Thyroid gland (tissue), 4 donors: ENCODE data around the gene KCNA10. TPM values are rescaled to one million over a fixed set of nuclear protein-coding genes. Genes with fewer than 3 reads are reported as not detected.

Source experiments
- DNase-seq, 2 donors: peaks; one replicate each; pipeline ENCODE4 v3.0.0-alpha.2; 2019
- H3K27ac ChIP-seq, 3 donors: fragments of 200-600 bp; sonication (generic); 1 replicate in 2 of 3; 2 replicates in 1 of 3; pipeline ENCODE4 v1.5.1; 2016 to 2019; ENCODE audit warnings: mild to moderate bottlenecking in 1 of 3, moderate library complexity in 1 of 3
- H3K27me3 ChIP-seq: fragments of 200-600 bp; sonication (generic); one replicate; pipeline ENCODE4 v1.5.1; 2019
- H3K36me3 ChIP-seq, 2 donors: fragments of 200-600 bp; sonication (generic); one replicate each; pipeline ENCODE4 v1.5.1; 2016 to 2019
- H3K4me1 ChIP-seq, 2 donors: fragments of 200-600 bp; sonication (generic); one replicate each; pipeline ENCODE4 v1.5.1; 2017 to 2019
- H3K4me3 ChIP-seq, 3 donors: fragments of 200-600 bp; sonication (generic); replicated peaks in 1 of 3; 1 replicate in 2 of 3; 2 replicates in 1 of 3; pipeline ENCODE4 v1.5.1; 2016; ENCODE audit warnings: mild to moderate bottlenecking in 1 of 3
- H3K9me3 ChIP-seq: fragments of 200-600 bp; sonication (generic); one replicate; pipeline ENCODE4 v1.5.1; 2017
- CTCF ChIP-seq, 6 experiments: fragments of 200-600 bp in 3 of 6; fragments of 450-650 bp in 3 of 6; sonication (generic) in 3 of 6; IDR thresholded peaks; one replicate each; pipeline ENCODE4 v1.5.1; 2016 to 2019; ENCODE audit warnings: antibody characterized with exemption in 6 of 6, mild to moderate bottlenecking in 2 of 6, inconsistent platforms in 1 of 6, moderate library complexity in 1 of 6
- POLR2A ChIP-seq, 2 donors: fragments of 450-650 bp; IDR thresholded peaks; one replicate each; pipeline ENCODE4 v1.6.1; 2017; ENCODE audit warnings: antibody characterized with exemption in 2 of 2, mild to moderate bottlenecking in 2 of 2, moderate library complexity in 1 of 2
- WGBS, 2 donors: methylation state at CpG; one replicate each; pipeline ENCODE4 v1.1.5; 2017; 5-methylcytosine and 5-hydroxymethylcytosine counted together
- intact Hi-C: fragments of 100-400 bp; cut with DNase I; formaldehyde crosslinking; loops from one replicate; pipeline ENCODE4 v1.15.1; 2023
- total RNA-seq, 4 donors: library from RNA; depleted of rRNA; stranded (reverse); fragments of >200 nt; gene quantifications; one replicate each; pipeline ENCODE4 v1.2.3, GENCODE V29; 2016

KCNA10 gene
- total RNA-seq, 4 donors from 2014 or later, result not detected

- intact Hi-C loops, result no loop called here
- TF ChIP-seq POLR2A (IDR thresholded peaks at IDR 0.05) (no peak), CTCF (IDR thresholded peaks at IDR 0.05) (no peak)
- Histone ChIP-seq H3K4me3 (no peak overlapping the region), H3K27me3 (no peaks in the 10 kb centered on the region), H3K4me1 (no peaks in the 10 kb centered on the region), H3K9me3 (no peaks in the 10 kb centered on the region), H3K36me3 (no peaks in the 10 kb centered on the region), H3K27ac (no peak overlapping the region)
- 83 to 89% methylated on average over 4 to 10 of the region's 12 CpGs for WGBS, 2 donors
- DNase-seq, result no peak
Measured at GRCh38 chr1:110488161-110488560, 30.8 kb downstream of the KCNA10 start.

- whole genome bisulfite sequencing, 2 donors, result 61 to 63% methylated on average over 6 to 8 of the region's 8 CpGs
- no peaks in the 10 kb centered on the region for H3K27me3 ChIP-seq
- no peaks in the 10 kb centered on the region for H3K36me3 ChIP-seq
- H3K4me3 ChIP-seq, result no peak overlapping the region
- intact Hi-C loops, result no loop called here
- no peak for DNase-seq
- H3K4me1 ChIP-seq, result no peaks in the 10 kb centered on the region
- no peak overlapping the region for H3K27ac ChIP-seq
- TF ChIP-seq POLR2A (IDR thresholded peaks at IDR 0.05) (no peak), CTCF (IDR thresholded peaks at IDR 0.05) (no peak)
- H3K9me3 ChIP-seq, result no peaks in the 10 kb centered on the region
Measured at GRCh38 chr1:110487726-110488125, 31.2 kb downstream of the KCNA10 start.

DNA sequence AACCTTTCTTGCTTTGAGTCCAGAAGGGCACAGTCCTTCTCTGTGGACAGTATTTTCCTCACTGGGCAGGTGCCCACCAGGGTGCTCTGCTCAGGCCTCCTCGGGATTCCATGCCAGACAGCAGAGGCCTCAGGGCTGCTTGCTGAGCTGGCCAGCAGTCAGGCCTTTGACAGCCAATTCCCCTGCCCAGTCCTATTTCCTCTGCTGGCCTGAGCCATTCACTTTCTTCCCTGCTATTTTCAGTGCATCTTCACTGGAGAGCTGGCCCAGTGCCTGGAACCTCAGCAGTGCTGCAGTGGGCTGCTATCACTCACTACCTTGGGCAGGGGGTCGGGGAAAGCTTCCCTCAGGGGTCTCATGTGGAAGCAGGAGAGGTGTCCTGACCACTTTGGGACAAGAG, 33.2 kb downstream of the KCNA10 start:
- H3K36me3 ChIP-seq, result no peaks in the 10 kb centered on the region
- DNase-seq, result no peak
- H3K4me1 ChIP-seq, result no peaks in the 10 kb centered on the region
- TF ChIP-seq CTCF (IDR thresholded peaks at IDR 0.05), result no peak
- H3K27me3 ChIP-seq, result no peaks in the 10 kb centered on the region
- intact Hi-C loops, result no loop called here
- WGBS, 2 donors, result 35 to 56% methylated on average over 2 of the region's 2 CpGs
- no peaks in the 10 kb centered on the region for H3K9me3 ChIP-seq
- no peak overlapping the region for H3K4me3 ChIP-seq
- H3K27ac ChIP-seq, result no peak overlapping the region

DNA sequence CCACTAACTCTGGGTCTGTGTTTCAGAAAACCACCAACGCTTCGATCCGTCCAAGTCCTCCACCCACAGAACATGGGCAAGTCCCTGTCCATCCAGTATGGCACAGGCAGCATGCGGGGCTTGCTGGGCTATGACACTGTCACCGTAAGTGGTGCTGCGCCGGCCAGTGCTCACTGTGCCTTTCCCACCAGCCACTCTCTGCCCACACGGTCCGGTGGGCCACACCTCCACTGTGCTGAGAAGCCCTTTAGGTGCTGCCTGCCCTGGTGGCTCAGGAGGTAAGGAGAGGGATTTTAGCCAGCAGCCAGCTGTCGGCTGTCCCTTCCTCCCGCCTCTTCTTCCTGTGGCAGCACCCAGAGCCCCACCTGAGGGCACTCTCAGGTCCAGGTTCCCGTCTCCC, 34.2 kb downstream of the KCNA10 start:
- Histone ChIP-seq H3K36me3 (no peaks in the 10 kb centered on the region), H3K27ac (no peak overlapping the region), H3K9me3 (no peaks in the 10 kb centered on the region), H3K4me1 (no peaks in the 10 kb centered on the region), H3K4me3 (no peak overlapping the region), H3K27me3 (no peaks in the 10 kb centered on the region)
- WGBS, 2 donors, result 83 to 86% methylated on average over 10 to 12 of the region's 12 CpGs
- no peak for DNase-seq
- no peak for TF ChIP-seq CTCF (IDR thresholded peaks at IDR 0.05)
- no peak for TF ChIP-seq POLR2A (IDR thresholded peaks at IDR 0.05)
- intact Hi-C loops, result no loop called here

DNA sequence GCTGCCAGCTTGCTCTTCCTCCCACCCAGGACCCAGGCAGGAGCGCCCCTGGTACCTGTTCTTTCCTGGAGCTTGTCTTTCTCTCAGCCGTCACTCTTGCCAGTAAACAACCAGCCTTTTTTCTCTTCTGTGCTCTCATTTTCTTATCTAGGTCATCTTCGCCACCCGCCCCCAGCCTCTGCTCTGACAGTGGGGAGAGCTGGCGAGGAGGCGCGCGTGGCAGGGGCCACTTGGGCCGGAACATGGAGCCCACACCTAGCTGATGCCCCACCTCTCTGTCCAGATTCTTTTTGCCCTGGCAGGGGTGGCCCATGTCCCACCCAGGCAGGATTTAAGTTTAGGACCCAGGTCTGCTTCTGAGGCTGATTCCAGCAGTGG, 35.7 kb downstream of the KCNA10 start:
- intact Hi-C loops, result no loop called here
- no peak overlapping the region for H3K4me3 ChIP-seq
- no peak for DNase-seq
- 72% methylated on average over 9 of the region's 9 CpGs for WGBS, 2 donors
- H3K9me3 ChIP-seq, result no peaks in the 10 kb centered on the region
- H3K27me3 ChIP-seq, result no peaks in the 10 kb centered on the region
- no peak for TF ChIP-seq POLR2A (IDR thresholded peaks at IDR 0.05)
- TF ChIP-seq CTCF (IDR thresholded peaks at IDR 0.05), result no peak
- no peak overlapping the region for H3K27ac ChIP-seq
- H3K4me1 ChIP-seq, result no peaks in the 10 kb centered on the region
- no peaks in the 10 kb centered on the region for H3K36me3 ChIP-seq
